ENCODE measurements around the gene PTPRN2. TPM values are rescaled to one million over a fixed set of nuclear protein-coding genes. Genes with fewer than 3 reads are reported as not detected.

PTPRN2 gene
- total RNA-seq, 1 experiment from 2014 or later: 1.1 TPM

- TF ChIP-seq, protein P1, sequence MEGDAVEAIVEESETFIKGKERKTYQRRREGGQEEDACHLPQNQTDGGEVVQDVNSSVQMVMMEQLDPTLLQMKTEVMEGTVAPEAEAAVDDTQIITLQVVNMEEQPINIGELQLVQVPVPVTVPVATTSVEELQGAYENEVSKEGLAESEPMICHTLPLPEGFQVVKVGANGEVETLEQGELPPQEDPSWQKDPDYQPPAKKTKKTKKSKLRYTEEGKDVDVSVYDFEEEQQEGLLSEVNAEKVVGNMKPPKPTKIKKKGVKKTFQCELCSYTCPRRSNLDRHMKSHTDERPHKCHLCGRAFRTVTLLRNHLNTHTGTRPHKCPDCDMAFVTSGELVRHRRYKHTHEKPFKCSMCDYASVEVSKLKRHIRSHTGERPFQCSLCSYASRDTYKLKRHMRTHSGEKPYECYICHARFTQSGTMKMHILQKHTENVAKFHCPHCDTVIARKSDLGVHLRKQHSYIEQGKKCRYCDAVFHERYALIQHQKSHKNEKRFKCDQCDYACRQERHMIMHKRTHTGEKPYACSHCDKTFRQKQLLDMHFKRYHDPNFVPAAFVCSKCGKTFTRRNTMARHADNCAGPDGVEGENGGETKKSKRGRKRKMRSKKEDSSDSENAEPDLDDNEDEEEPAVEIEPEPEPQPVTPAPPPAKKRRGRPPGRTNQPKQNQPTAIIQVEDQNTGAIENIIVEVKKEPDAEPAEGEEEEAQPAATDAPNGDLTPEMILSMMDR (IDR thresholded peaks at IDR 0.05): no peak
- TF ChIP-seq, protein P2, sequence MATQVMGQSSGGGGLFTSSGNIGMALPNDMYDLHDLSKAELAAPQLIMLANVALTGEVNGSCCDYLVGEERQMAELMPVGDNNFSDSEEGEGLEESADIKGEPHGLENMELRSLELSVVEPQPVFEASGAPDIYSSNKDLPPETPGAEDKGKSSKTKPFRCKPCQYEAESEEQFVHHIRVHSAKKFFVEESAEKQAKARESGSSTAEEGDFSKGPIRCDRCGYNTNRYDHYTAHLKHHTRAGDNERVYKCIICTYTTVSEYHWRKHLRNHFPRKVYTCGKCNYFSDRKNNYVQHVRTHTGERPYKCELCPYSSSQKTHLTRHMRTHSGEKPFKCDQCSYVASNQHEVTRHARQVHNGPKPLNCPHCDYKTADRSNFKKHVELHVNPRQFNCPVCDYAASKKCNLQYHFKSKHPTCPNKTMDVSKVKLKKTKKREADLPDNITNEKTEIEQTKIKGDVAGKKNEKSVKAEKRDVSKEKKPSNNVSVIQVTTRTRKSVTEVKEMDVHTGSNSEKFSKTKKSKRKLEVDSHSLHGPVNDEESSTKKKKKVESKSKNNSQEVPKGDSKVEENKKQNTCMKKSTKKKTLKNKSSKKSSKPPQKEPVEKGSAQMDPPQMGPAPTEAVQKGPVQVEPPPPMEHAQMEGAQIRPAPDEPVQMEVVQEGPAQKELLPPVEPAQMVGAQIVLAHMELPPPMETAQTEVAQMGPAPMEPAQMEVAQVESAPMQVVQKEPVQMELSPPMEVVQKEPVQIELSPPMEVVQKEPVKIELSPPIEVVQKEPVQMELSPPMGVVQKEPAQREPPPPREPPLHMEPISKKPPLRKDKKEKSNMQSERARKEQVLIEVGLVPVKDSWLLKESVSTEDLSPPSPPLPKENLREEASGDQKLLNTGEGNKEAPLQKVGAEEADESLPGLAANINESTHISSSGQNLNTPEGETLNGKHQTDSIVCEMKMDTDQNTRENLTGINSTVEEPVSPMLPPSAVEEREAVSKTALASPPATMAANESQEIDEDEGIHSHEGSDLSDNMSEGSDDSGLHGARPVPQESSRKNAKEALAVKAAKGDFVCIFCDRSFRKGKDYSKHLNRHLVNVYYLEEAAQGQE (IDR thresholded peaks at IDR 0.05; ENCODE audit: insufficient read depth in 1 of 2, low read depth in 2 of 2, low read length in 1 of 2): no peak
- no peak for TF ChIP-seq POLR2AphosphoS5 (IDR thresholded peaks at IDR 0.05; ENCODE audit: low read depth, low read length)
- no peak for TF ChIP-seq SIN3A (IDR thresholded peaks at IDR 0.05; ENCODE audit: borderline replicate concordance, insufficient read depth, low read depth, low read length)
- no peak for TF ChIP-seq TCF7L2 (IDR thresholded peaks at IDR 0.05; ENCODE audit: low read depth, low read length)
- in situ Hi-C loops (cut with HindIII; ENCODE audit: low pct_unique_long_range_greater_than_20kb, low sequenced_read_pairs): no loop called here
- CTCF ChIA-PET: no interaction called here
- H3K9me3 ChIP-seq (ENCODE audit: control insufficient read depth, insufficient read depth, low read depth, low read length): no peaks in the 10 kb centered on the region
- no peak overlapping the region for H3K4me3 ChIP-seq (ENCODE audit: low read depth in 2 of 2, low read length in 2 of 2)
- no peaks in the 10 kb centered on the region for H3K4me1 ChIP-seq (ENCODE audit: control insufficient read depth, insufficient read depth, low read length)
- POLR2A ChIA-PET: no interaction called here
- intact Hi-C loops (cut with micrococcal nuclease; ENCODE audit: unreplicated experiment): no loop called here
- BruUV-seq (replicated peaks): no TSS peak
- DNase-seq (ENCODE audit: low read depth, low spot score): no peak
- no peak for ATAC-seq
- H3K27ac ChIP-seq (ENCODE audit: low read length): no peak overlapping the region
- H3K36me3 ChIP-seq (ENCODE audit: control insufficient read depth, insufficient read depth, low read length): no peaks in the 10 kb centered on the region
- no peaks in the 10 kb centered on the region; the same call in 1 of the 2 replicates for H3K27me3 ChIP-seq (ENCODE audit: control insufficient read depth, insufficient read depth, low read length)
These were observed 324.3 kb downstream of the PTPRN2 start for GRCh38 chr7:158263110-158263963.

- no peak overlapping the region for H3K4me3 ChIP-seq (ENCODE audit: low read depth in 2 of 2, low read length in 2 of 2)
- CTCF ChIA-PET: no interaction called here
- intact Hi-C loops (cut with micrococcal nuclease; ENCODE audit: unreplicated experiment): no loop called here
- H3K4me1 ChIP-seq (ENCODE audit: control insufficient read depth, insufficient read depth, low read length): no peaks in the 10 kb centered on the region
- H3K9me3 ChIP-seq (ENCODE audit: control insufficient read depth, insufficient read depth, low read depth, low read length): no peaks in the 10 kb centered on the region
- in situ Hi-C loops (cut with HindIII; ENCODE audit: low pct_unique_long_range_greater_than_20kb, low sequenced_read_pairs): no loop called here
- no peak for DNase-seq (ENCODE audit: low read depth, low spot score)
- TF ChIP-seq TCF7L2 (IDR thresholded peaks at IDR 0.05; ENCODE audit: low read depth, low read length) (no peak), SIN3A (IDR thresholded peaks at IDR 0.05; ENCODE audit: borderline replicate concordance, insufficient read depth, low read depth, low read length) (no peak), POLR2AphosphoS5 (IDR thresholded peaks at IDR 0.05; ENCODE audit: low read depth, low read length) (no peak)
- TF ChIP-seq, protein P1 (IDR thresholded peaks at IDR 0.05): no peak
- TF ChIP-seq, protein P2 (IDR thresholded peaks at IDR 0.05; ENCODE audit: insufficient read depth in 1 of 2, low read depth in 2 of 2, low read length in 1 of 2): no peak
- POLR2A ChIA-PET: no interaction called here
- H3K36me3 ChIP-seq (ENCODE audit: control insufficient read depth, insufficient read depth, low read length): no peaks in the 10 kb centered on the region; the same call in 1 of the 2 replicates
- no peak for ATAC-seq
- H3K27ac ChIP-seq (ENCODE audit: low read length): no peak overlapping the region
- H3K27me3 ChIP-seq (ENCODE audit: control insufficient read depth, insufficient read depth, low read length): no peaks in the 10 kb centered on the region; the same call in 1 of the 2 replicates
- BruUV-seq (replicated peaks): no TSS peak
These were observed 325.1 kb downstream of the PTPRN2 start for GRCh38 chr7:158262284-158263109.
